Tibial artery (tissue), 4 donors: ENCODE data around the gene C2CD5.

Source experiments
- DNase-seq, 2 donors: peaks; one replicate each; pipeline ENCODE4 v3.0.0-alpha.2; 2019
- H3K27ac ChIP-seq, 2 donors: fragments of 200-600 bp; sonication (generic) in 1 of 2; 1 replicate in 1 of 2; 2 replicates in 1 of 2; pipeline ENCODE4 v1.5.1; 2018 to 2019; ENCODE audit warnings: mild to moderate bottlenecking in 1 of 2
- H3K27me3 ChIP-seq, 2 donors: fragments of 200-600 bp; sonication (generic) in 1 of 2; one replicate each; pipeline versions ENCODE4 v1.5.1 to v1.6.0; 2016 to 2019
- H3K36me3 ChIP-seq, 3 donors: fragments of 200-600 bp; sonication (generic) in 2 of 3; one replicate each; pipeline ENCODE4 v1.5.1; 2016 to 2019; ENCODE audit warnings: mild to moderate bottlenecking in 2 of 3
- H3K4me1 ChIP-seq, 4 donors: fragments of 200-600 bp; sonication (generic) in 2 of 4; 1 replicate in 3 of 4; 2 replicates in 1 of 4; pipeline ENCODE4 v1.5.1; 2016 to 2019
- H3K4me3 ChIP-seq, 2 donors: fragments of 200-600 bp; sonication (generic) in 1 of 2; 1 replicate in 1 of 2; 2 replicates in 1 of 2; pipeline ENCODE4 v1.5.1; 2018 to 2019; ENCODE audit warnings: mild to moderate bottlenecking in 2 of 2
- H3K9me3 ChIP-seq, 3 donors: fragments of 200-600 bp; sonication (generic) in 1 of 3; one replicate each; pipeline ENCODE4 v1.5.1; 2016 to 2019
- intact Hi-C: fragments of 100-400 bp; cut with DNase I; formaldehyde crosslinking; loops from one replicate; pipeline ENCODE4 v1.15.0; 2023; ENCODE audit warnings: low total_unique reads
- TF ChIP-seq, protein P1 (sequence below), 2 experiments: fragments of 200-600 bp in 1 of 2; fragments of 450-650 bp in 1 of 2; IDR thresholded peaks; one replicate each; pipeline ENCODE4 v1.5.1; 2017 to 2019; ENCODE audit warnings: antibody characterized with exemption in 2 of 2, mild to moderate bottlenecking in 1 of 2, moderate library complexity in 1 of 2

Gene C2CD5

DNA sequence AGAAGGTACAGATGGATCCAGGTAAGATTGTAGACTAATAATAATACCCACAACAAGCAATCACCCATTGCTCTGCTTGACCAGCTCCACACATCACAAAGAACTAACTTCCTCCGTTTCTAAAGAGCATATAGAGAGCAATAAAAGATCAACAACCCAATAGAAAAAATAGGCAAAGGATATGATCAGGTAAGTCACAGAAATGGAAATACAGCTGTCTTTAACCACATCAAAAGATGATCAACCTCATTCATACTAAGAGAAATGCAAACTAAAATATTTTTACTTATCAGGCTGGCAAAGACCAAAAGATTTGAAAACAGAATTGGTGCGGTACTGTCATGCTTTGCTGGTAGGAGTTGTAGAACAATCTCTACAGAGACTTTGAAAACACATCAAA is 8.9 kb downstream of the C2CD5 start:
- H3K4me1 ChIP-seq, result peaks cover 0 to 20% (median 0%) of the 10 kb centered on the region in 4 donors
- H3K9me3 ChIP-seq, result no peaks in the 10 kb centered on the region
- intact Hi-C loops, result no loop called here
- no peak for DNase-seq
- TF ChIP-seq, protein P1, sequence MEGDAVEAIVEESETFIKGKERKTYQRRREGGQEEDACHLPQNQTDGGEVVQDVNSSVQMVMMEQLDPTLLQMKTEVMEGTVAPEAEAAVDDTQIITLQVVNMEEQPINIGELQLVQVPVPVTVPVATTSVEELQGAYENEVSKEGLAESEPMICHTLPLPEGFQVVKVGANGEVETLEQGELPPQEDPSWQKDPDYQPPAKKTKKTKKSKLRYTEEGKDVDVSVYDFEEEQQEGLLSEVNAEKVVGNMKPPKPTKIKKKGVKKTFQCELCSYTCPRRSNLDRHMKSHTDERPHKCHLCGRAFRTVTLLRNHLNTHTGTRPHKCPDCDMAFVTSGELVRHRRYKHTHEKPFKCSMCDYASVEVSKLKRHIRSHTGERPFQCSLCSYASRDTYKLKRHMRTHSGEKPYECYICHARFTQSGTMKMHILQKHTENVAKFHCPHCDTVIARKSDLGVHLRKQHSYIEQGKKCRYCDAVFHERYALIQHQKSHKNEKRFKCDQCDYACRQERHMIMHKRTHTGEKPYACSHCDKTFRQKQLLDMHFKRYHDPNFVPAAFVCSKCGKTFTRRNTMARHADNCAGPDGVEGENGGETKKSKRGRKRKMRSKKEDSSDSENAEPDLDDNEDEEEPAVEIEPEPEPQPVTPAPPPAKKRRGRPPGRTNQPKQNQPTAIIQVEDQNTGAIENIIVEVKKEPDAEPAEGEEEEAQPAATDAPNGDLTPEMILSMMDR (IDR thresholded peaks at IDR 0.05), result no peak
- H3K27ac ChIP-seq, result no peak overlapping the region
- H3K4me3 ChIP-seq, result no peak overlapping the region
- H3K27me3 ChIP-seq, result no peaks in the 10 kb centered on the region
- peaks cover 19 to 32% (median 28%) of the 10 kb centered on the region in 3 donors for H3K36me3 ChIP-seq

DNA sequence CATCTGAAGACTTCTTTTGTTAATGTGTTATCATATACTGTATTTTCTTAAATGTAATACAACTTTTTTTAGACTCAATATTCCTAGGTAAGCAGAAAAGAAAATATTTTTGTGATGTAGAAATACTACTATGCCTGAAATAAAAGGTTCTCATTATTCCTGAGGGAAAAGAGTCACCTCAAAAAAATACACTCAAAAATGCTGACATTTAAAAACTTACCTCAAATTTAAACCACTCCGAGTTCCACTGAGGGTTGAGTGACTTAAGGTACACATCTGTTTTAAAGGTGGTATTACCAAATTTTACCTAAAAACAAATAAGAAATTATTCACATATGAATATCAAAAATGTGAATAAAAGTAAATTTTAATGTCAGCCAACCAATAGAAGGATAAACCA is 9.3 kb downstream of the C2CD5 start:
- TF ChIP-seq, protein P1 (IDR thresholded peaks at IDR 0.05), result no peak

DNA sequence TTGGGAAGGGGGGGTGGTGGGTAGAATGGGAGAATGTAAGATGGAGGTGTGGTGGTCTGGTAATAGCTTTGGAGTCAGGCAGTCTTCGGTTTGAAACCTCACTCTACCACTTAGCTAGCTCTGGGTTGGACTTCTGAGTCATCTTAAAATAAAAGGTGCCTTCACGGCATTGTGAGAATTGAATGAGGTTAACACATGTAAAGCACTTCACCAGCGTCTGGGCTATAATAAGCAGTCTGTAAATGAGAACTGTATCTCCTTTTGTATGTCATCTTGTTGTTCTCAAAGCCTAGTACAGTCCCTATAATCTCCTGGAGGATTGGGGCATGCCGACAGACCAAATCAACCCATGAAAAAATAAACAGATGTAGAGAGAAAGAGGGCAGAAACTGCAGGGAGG is 11.2 kb downstream of the C2CD5 start:
- peaks cover 0 to 12% (median 0%) of the 10 kb centered on the region in 4 donors for H3K4me1 ChIP-seq
- H3K4me3 ChIP-seq, result no peak overlapping the region
- TF ChIP-seq, protein P1 (IDR thresholded peaks at IDR 0.05), result no peak
- DNase-seq, result no peak
- no peak overlapping the region for H3K27ac ChIP-seq
- no peaks in the 10 kb centered on the region for H3K27me3 ChIP-seq
- intact Hi-C loops, result no loop called here
- H3K36me3 ChIP-seq, result peaks cover 19 to 32% (median 28%) of the 10 kb centered on the region in 3 donors
- H3K9me3 ChIP-seq, result no peaks in the 10 kb centered on the region

More for the DNA sequence above, 9.3 kb downstream of the C2CD5 start:
- Histone ChIP-seq H3K36me3 (peaks cover 19 to 32% (median 28%) of the 10 kb centered on the region in 3 donors), H3K27ac (no peak overlapping the region), H3K9me3 (no peaks in the 10 kb centered on the region), H3K27me3 (no peaks in the 10 kb centered on the region), H3K4me3 (no peak overlapping the region), H3K4me1 (peaks cover 0 to 20% (median 0%) of the 10 kb centered on the region in 4 donors)
- intact Hi-C loops, result no loop called here
- no peak for DNase-seq

DNA sequence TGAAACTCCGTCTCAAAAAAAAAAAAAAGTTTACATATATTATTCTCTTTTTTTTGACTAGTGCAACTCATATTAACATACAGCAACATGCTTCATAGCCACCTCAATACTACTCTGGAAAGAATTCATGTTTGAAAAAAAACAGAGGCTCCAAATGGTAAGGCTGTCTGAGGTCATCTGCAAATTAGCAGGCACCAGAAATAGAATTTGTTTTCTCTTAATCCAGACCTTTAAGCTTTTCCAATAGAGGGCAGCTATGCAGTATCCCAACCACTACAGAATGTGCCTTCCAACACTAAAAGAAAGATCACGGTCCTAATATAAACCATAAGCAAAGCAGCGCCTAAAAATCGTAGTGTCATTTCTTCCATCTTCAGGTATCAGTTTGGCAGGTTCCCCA is 12.0 kb downstream of the C2CD5 start:
- DNase-seq, result no peak
- Histone ChIP-seq H3K9me3 (no peaks in the 10 kb centered on the region), H3K4me1 (peaks cover 0 to 3% (median 0%) of the 10 kb centered on the region in 4 donors), H3K27me3 (no peaks in the 10 kb centered on the region), H3K27ac (no peak overlapping the region), H3K4me3 (no peak overlapping the region), H3K36me3 (peaks cover 19 to 36% (median 28%) of the 10 kb centered on the region in 3 donors)
- intact Hi-C loops, result no loop called here
- TF ChIP-seq, protein P1 (IDR thresholded peaks at IDR 0.05), result no peak

DNA sequence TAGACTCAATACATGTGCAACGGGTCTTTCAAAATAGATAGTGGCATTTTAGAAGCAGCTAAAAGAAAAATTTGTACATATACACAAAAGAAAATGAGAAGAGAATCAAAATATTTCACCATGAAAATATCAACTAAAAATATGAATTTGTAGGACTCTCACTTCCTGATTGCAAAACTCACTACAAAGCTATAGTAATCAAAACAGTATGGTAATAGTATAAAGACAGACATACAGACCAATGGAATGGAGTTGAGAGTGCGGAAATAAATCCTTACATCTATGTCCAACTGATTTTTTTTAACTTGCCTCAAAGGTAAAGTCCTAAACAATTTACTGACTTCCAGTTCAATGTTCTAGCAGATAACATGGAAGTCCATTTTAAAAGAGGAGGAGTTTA is 13.1 kb downstream of the C2CD5 start:
- Histone ChIP-seq H3K27ac (no peak overlapping the region), H3K4me3 (no peak overlapping the region), H3K36me3 (peaks cover 26 to 37% (median 34%) of the 10 kb centered on the region in 3 donors), H3K4me1 (no peaks in the 10 kb centered on the region), H3K9me3 (no peaks in the 10 kb centered on the region), H3K27me3 (no peaks in the 10 kb centered on the region)
- TF ChIP-seq, protein P1 (IDR thresholded peaks at IDR 0.05), result no peak
- intact Hi-C loops, result no loop called here
- no peak for DNase-seq
